WTC11 (cell line): ENCODE results near the gene S100PBP. TPM values are rescaled to one million over a fixed set of nuclear protein-coding genes. Genes with fewer than 3 reads are reported as not detected.

Source experiments
- ATAC-seq: fragments of 200-7000 bp; cut with Tn5 transposase; 2 replicates; pipeline ENCODE4 v1.10.0; 2021; ENCODE audit warnings: mild to moderate bottlenecking, moderate library complexity
- CTCF ChIA-PET: fragments of 300-600 bp; sonication (Branson Sonifier 250); formaldehyde crosslinking; loops from one replicate; lab custom pipeline; 2021; ENCODE audit warnings: antibody characterized with exemption; lab: Charles Lee
- POLR2A ChIA-PET: fragments of 350-600 bp; sonication (Branson Sonifier 250); formaldehyde crosslinking; loops from one replicate; lab custom pipeline; 2021; ENCODE audit warnings: antibody characterized with exemption; lab: Charles Lee
- DNase-seq: peaks from one replicate; pipeline ENCODE4 v3.0.0; 2021; ENCODE audit warnings: low spot score
- H3K27ac Mint-ChIP-seq: 2 replicates; pipeline ENCODE4 v1.8.0; 2021; ENCODE audit warnings: mixed read lengths
- H3K27me3 Mint-ChIP-seq: 2 replicates; pipeline ENCODE4 v1.8.0; 2021; ENCODE audit warnings: low read depth, mild to moderate bottlenecking, moderate library complexity, mixed read lengths
- H3K36me3 Mint-ChIP-seq: 2 replicates; pipeline ENCODE4 v1.8.0; 2021; ENCODE audit warnings: mixed read lengths
- H3K4me1 Mint-ChIP-seq: 2 replicates; pipeline ENCODE4 v1.8.0; 2022; ENCODE audit warnings: mixed read lengths
- H3K4me3 Mint-ChIP-seq: 2 replicates; pipeline ENCODE4 v1.8.0; 2021; ENCODE audit warnings: mild to moderate bottlenecking, moderate library complexity, mixed read lengths
- H3K9me3 Mint-ChIP-seq: 2 replicates; pipeline ENCODE4 v1.8.0; 2021; ENCODE audit warnings: mixed read lengths
- AR ChIP-seq: fragments of 250-450 bp; sonication (Bioruptor Pico); IDR thresholded peaks from 2 replicates; pipeline ENCODE4 v1.9.0; 2021; ENCODE audit warnings: mild to moderate bottlenecking
- ATF3 ChIP-seq: sonication (generic); formaldehyde crosslinking; conservative IDR thresholded peaks from 2 replicates; pipeline ENCODE4 v1.8.1; 2022; ENCODE audit warnings: mild to moderate bottlenecking, missing genetic modification reagents
- CBFB ChIP-seq: sonication (generic); formaldehyde crosslinking; IDR thresholded peaks from 2 replicates; pipeline ENCODE4 v1.8.1; 2022; ENCODE audit warnings: mild to moderate bottlenecking, low read depth, missing genetic modification reagents
- CREM ChIP-seq: sonication (generic); formaldehyde crosslinking; IDR thresholded peaks from 2 replicates; pipeline ENCODE4 v1.8.1; 2022; ENCODE audit warnings: mild to moderate bottlenecking, missing genetic modification reagents, moderate library complexity
- CTCF ChIP-seq: fragments of 200-600 bp; IDR thresholded peaks from 2 replicates; pipeline ENCODE4 v1.8.0; 2022; ENCODE audit warnings: antibody characterized with exemption
- E2F4 ChIP-seq: sonication (generic); formaldehyde crosslinking; IDR thresholded peaks from 2 replicates; pipeline ENCODE4 v1.8.1; 2022; ENCODE audit warnings: low read depth, mild to moderate bottlenecking, moderate library complexity, missing genetic modification reagents, borderline replicate concordance
- ELF4 ChIP-seq: sonication (generic); formaldehyde crosslinking; IDR thresholded peaks from 2 replicates; pipeline ENCODE4 v1.8.1; 2022; ENCODE audit warnings: low read depth, mild to moderate bottlenecking, moderate library complexity, missing genetic modification reagents
- GABPB1 ChIP-seq: sonication (generic); formaldehyde crosslinking; IDR thresholded peaks from 2 replicates; pipeline ENCODE4 v1.8.1; 2023; ENCODE audit warnings: mild to moderate bottlenecking, missing genetic modification reagents
- NFYB ChIP-seq: sonication (generic); formaldehyde crosslinking; conservative IDR thresholded peaks from 2 replicates; pipeline ENCODE4 v1.8.0; 2022; ENCODE audit warnings: low read depth, missing genetic modification reagents
- PREB ChIP-seq: sonication (generic); formaldehyde crosslinking; IDR thresholded peaks from 2 replicates; pipeline ENCODE4 v1.8.1; 2022; ENCODE audit warnings: mild to moderate bottlenecking, missing genetic modification reagents, moderate library complexity, borderline replicate concordance
- RELA ChIP-seq: sonication (generic); formaldehyde crosslinking; IDR thresholded peaks from 2 replicates; pipeline ENCODE4 v1.8.1; 2022; ENCODE audit warnings: missing genetic modification reagents, mild to moderate bottlenecking, borderline replicate concordance
- RORB ChIP-seq: fragments of 250-450 bp; sonication (Bioruptor Pico); IDR thresholded peaks from 2 replicates; pipeline ENCODE4 v1.9.0; 2021; ENCODE audit warnings: mild to moderate bottlenecking
- SMAD3 ChIP-seq: sonication (generic); formaldehyde crosslinking; IDR thresholded peaks from 2 replicates; pipeline ENCODE4 v1.8.0; 2022; ENCODE audit warnings: missing genetic modification reagents, mild to moderate bottlenecking, borderline replicate concordance
- SMAD4 ChIP-seq: sonication (generic); formaldehyde crosslinking; IDR thresholded peaks from 2 replicates; pipeline ENCODE4 v1.8.0; 2022; ENCODE audit warnings: mild to moderate bottlenecking, missing genetic modification reagents
- SOX15 ChIP-seq: fragments of 250-450 bp; sonication (Bioruptor Pico); IDR thresholded peaks from 2 replicates; pipeline ENCODE4 v1.9.0; 2021; ENCODE audit warnings: mild to moderate bottlenecking
- ZBTB43 ChIP-seq: sonication (generic); formaldehyde crosslinking; IDR thresholded peaks from 2 replicates; pipeline ENCODE4 v1.8.1; 2023; ENCODE audit warnings: mild to moderate bottlenecking, missing genetic modification reagents
- ZNF219 ChIP-seq: sonication (generic); formaldehyde crosslinking; IDR thresholded peaks from 2 replicates; pipeline ENCODE4 v1.8.0; 2023; ENCODE audit warnings: missing genetic modification reagents, mild to moderate bottlenecking, borderline replicate concordance
- ZNF317 ChIP-seq: sonication (generic); formaldehyde crosslinking; IDR thresholded peaks from 2 replicates; pipeline ENCODE4 v1.8.1; 2023; ENCODE audit warnings: low read depth, mild to moderate bottlenecking, moderate library complexity, missing genetic modification reagents, borderline replicate concordance
- ZNF671 ChIP-seq: fragments of 250-450 bp; sonication (Bioruptor Pico); IDR thresholded peaks from 2 replicates; pipeline ENCODE4 v1.8.0; 2021; ENCODE audit warnings: mild to moderate bottlenecking
- total RNA-seq: library from RNA; stranded (reverse); gene quantifications from 3 replicates; pipeline ENCODE4 v1.2.3, GENCODE V29; 2021

Gene S100PBP
- total RNA-seq, 1 experiment from 2014 or later: 62.9 TPM

GRCh38 chr1:32885676-32886003 is 68.2 kb downstream of the S100PBP start:
- peak overlapping the region; percentile 65 for H3K4me3 Mint-ChIP-seq
- no peaks in the 10 kb centered on the region for H3K9me3 Mint-ChIP-seq
- ATAC-seq (no peak), DNase-seq (no peak)
- no peaks in the 10 kb centered on the region for H3K36me3 Mint-ChIP-seq
- CTCF ChIA-PET: interaction anchor here (0.5 to 4.6 kb wide), 7 partner anchors 10 to 365 kb away, joined by 3 to 93 read pairs (median 12); partner anchors contain the start of genes AZIN2 and FNDC5
- H3K27ac Mint-ChIP-seq: no peak overlapping the region
- peaks cover 12% of the 10 kb centered on the region for H3K4me1 Mint-ChIP-seq
- TF ChIP-seq ELF4 (CRISPR knock-in tag): no peak
- no peak for TF ChIP-seq GABPB1 (CRISPR knock-in tag)
- TF ChIP-seq SMAD3 (CRISPR knock-in tag): no peak
- TF ChIP-seq RELA (CRISPR knock-in tag): no peak
- TF ChIP-seq ZBTB43 (CRISPR knock-in tag): no peak
- POLR2A ChIA-PET: interaction anchor here (0.9 to 1.4 kb wide), 2 partner anchors 9 to 16 kb away, joined by 3 read pairs; no protein-coding TSS in a partner anchor
- peaks cover 68% of the 10 kb centered on the region for H3K27me3 Mint-ChIP-seq

GRCh38 chr1:32886004-32886827 is 68.8 kb downstream of the S100PBP start, which contains the start of gene HPCA:
HPCA (plus strand) TSS chr1:32886491; CDS start chr1:32888899, 2,408 bp downstream.
- ATAC-seq: peak; percentile 94
- Mint-ChIP-seq H3K27ac (no peak within 1 kb of the TSS), H3K4me1 (peaks cover 12% of the 10 kb centered on the region), H3K9me3 (no peaks in the 10 kb centered on the region), H3K4me3 (peak within 1 kb of the TSS; percentile 65), H3K27me3 (peaks cover 74% of the 10 kb centered on the region), H3K36me3 (no peaks in the 10 kb centered on the region)
- POLR2A ChIA-PET: interaction anchor here (0.6 to 1.4 kb wide), 3 partner anchors 10 to 40 kb away, joined by 3 read pairs; no protein-coding TSS in a partner anchor
- CTCF ChIA-PET: interaction anchor here (0.5 to 4.6 kb wide), 34 partner anchors 8 to 491 kb away, joined by 3 to 93 read pairs (median 4); partner anchors contain the start of genes AZIN2, FNDC5 and RBBP4
- DNase-seq: peak; percentile 90
- TF ChIP-seq SMAD3 (CRISPR knock-in tag) (peak; percentile 97), SMAD4 (peak; percentile 98), ATF3 (CRISPR knock-in tag) (peak; percentile 82; the same call in 1 of the 2 replicates), ZNF219 (peak; percentile 98), AR (CRISPR knock-in tag) (no peak), ZNF317 (CRISPR knock-in tag) (peak; percentile 80; the same call in 1 of the 2 replicates), ZNF671 (CRISPR knock-in tag) (peak; percentile 75; the same call in 1 of the 2 replicates), E2F4 (CRISPR knock-in tag) (peak; percentile 95), CBFB (CRISPR knock-in tag) (peak; percentile 99), CREM (peak; percentile 93), NFYB (peak; percentile 64; the same call in 1 of the 2 replicates), PREB (CRISPR knock-in tag) (peak; percentile 95), CTCF (peak; percentile 30; the same call in 1 of the 2 replicates), ZBTB43 (CRISPR knock-in tag) (peak; percentile 95), RORB (CRISPR knock-in tag) (no peak), SOX15 (CRISPR knock-in tag) (no peak)
